ENCODE data around the gene MPPED2.

The MPPED2 gene

GRCh38 chr11:30605036-30605605, 19.0 kb upstream of the MPPED2 start:
- no peak for TF ChIP-seq CTCF (IDR thresholded peaks at IDR 0.05)
- Histone ChIP-seq H3K4me3 (no peak overlapping the region), H3K27ac (no peak overlapping the region)
- no peak for DNase-seq (ENCODE audit: low spot score)

DNA sequence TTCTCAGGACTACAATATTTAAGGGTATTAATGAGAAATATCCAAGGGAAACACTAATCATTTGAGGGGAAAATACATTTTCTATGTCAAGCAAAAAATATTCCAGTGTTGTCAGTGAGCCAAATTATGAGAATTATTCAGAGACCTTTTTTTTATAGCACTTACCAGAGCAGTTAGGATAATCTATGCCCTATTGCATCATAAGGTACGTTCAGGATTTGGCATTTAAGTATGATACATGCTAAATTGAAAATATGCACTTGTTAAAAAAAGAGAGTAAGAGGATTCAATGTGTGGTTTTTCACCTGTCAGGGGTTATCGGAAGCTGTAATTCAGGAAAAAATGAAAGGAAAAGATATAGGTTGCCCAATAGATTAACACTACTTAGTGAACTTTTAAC, 17.2 kb upstream of the MPPED2 start:
- Histone ChIP-seq H3K27ac (no peak overlapping the region), H3K4me3 (no peak overlapping the region)
- no peak for TF ChIP-seq CTCF (IDR thresholded peaks at IDR 0.05)
- no peak for DNase-seq (ENCODE audit: low spot score)

DNA sequence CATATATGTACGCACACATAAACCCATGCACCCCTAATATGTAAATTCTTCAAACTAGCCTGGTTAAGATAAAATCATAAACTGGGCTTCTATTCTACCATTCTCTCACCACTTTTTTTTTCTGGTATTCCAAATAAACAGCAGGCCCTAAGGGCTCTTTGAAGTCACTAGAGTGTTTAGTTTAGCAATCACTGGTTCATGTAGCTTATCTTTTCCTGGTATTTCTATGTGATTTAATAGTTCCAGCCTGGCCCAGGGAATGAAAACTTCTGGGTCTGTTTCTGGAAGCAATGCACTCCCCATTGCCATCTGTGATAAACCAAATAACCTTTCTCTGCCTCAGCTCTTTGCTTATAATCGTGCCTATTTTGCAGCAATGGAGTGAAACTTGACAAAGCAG, 10.7 kb upstream of the MPPED2 start:
- TF ChIP-seq CTCF (IDR thresholded peaks at IDR 0.05) = no peak
- no peak overlapping the region for H3K4me3 ChIP-seq
- H3K27ac ChIP-seq = no peak overlapping the region
- no peak for DNase-seq (ENCODE audit: low spot score)

GRCh38 chr11:30595934-30596333, 9.8 kb upstream of the MPPED2 start:
- no peak for DNase-seq (ENCODE audit: low spot score)
- Histone ChIP-seq H3K27ac (no peak overlapping the region), H3K4me3 (no peak overlapping the region)
- TF ChIP-seq CTCF (IDR thresholded peaks at IDR 0.05) = no peak

DNA sequence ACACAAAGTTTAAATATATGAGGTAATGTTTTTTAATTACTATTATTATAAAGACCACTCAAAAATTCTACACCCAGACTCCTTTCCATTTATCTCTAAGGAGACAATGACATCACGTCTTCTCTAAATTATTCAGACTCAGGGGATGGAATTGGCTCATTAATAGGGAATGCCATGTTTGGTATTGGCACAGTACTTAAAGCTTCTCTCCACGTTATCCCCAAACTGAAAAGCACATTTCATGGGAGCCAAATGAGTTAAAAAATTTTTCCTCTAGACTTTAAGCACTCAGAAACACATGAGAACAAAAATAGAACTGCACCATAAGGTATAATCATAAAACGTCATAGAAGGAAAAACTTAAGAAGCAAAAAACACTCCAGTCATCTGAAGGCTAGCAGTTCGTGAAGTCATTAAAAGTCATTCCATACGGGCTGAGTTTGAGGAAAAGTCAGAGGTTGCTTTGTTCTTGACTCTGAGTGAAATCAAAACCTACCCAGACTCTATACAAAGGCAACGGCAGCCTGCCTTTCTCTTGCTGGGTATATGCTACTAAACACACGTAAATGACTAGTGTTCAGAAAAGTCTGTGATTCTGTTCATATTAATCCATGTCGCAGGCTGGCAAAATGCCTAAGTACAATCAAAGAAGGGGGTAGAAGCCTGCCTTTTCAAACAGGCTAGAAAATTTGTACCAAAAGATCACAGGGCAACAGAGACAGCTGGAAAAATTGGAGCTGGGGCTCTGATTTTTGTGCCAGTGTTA, 8.7 kb upstream of the MPPED2 start:
- Histone ChIP-seq H3K27ac (no peak overlapping the region), H3K4me3 (no peak overlapping the region)
- TF ChIP-seq CTCF (IDR thresholded peaks at IDR 0.05) = no peak
- DNase-seq (ENCODE audit: low spot score) = no peak

GRCh38 chr11:30587269-30587812, 1.2 kb upstream of the MPPED2 start:
- H3K4me3 ChIP-seq = no peak overlapping the region
- TF ChIP-seq CTCF (IDR thresholded peaks at IDR 0.05) = no peak
- DNase-seq (ENCODE audit: low spot score) = no peak
- peak overlapping the region in 1 of 2 donors; percentile 28 for H3K27ac ChIP-seq

GRCh38 chr11:30585892-30586250, 282 bp downstream of the MPPED2 start:
- no peak for TF ChIP-seq CTCF (IDR thresholded peaks at IDR 0.05)
- DNase-seq (ENCODE audit: low spot score) = no peak
- Histone ChIP-seq H3K4me3 (peak overlapping the region; percentile 91), H3K27ac (peak overlapping the region; percentile 71 to 88)

Data from coronary artery (tissue), 2 donors.